22Rv1 (cell line): ENCODE data around the gene ATG13.
"Not testable (repeated sequence)": the region's sequence is repeated elsewhere in the genome, so short reads cannot be mapped to it uniquely, and the experiment has no call there.

Source experiments
- H3K27ac ChIP-seq: fragments of 450-650 bp; 2 replicates; pipeline ENCODE4 v1.5.1; 2017
- ZFX ChIP-seq: fragments of 450-650 bp; IDR thresholded peaks from 2 replicates; pipeline ENCODE4 v1.6.1; 2017; ENCODE audit warnings: antibody characterized with exemption, borderline replicate concordance
- TF ChIP-seq, protein P1 (sequence below): fragments of 450-650 bp; IDR thresholded peaks from 2 replicates; pipeline ENCODE4 v1.5.1; 2017; ENCODE audit warnings: mild to moderate bottlenecking

Gene ATG13

DNA sequence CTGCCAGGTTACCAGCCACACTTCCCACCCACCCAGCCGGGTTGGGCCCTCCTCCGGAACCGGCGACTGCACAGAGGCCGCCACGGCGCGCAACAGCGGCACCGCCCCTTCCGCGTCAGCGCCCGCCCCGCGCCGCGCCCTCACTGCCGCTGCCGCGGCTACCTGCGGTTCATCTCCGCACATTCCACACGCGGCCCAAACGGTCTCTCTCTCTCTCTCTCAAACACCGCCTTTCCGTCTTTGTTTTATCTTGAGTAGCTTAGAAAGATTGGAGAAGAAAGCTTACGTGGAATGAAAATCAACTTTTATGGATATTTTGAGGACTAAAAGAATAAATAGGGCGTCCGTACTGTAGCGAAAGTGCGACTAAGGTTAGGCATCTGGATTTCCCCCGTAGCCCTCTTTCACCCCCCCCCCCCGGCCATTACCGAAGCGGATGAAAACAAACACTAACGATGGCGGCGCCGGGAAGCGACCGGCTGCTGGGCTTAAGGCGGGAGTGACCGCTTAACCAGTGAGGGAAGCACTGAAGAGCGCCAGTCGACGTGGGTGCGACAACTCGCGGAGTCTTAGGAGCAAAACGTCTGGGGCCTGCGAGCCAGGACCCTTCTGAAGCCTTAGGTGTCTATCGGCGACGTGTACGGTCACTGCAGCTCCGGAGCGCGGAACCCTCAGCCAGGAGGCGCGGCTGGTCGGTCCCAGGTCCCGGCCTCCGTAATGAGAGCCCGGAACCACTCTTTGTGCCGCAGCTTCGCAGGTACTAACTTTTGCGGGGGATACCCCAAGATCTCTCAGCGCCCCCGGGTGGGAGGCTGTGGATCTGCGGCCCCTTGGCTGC, at the start of gene ATG13, which contains the start of gene HARBI1:
Gene ATG13 (plus strand): TSS at position 420 of the 838 bp plus-strand sequence. CDS start 26,739 bp downstream, outside the sequence.
Gene HARBI1 (minus strand): TSS at position 94 of the 838 bp plus-strand sequence. CDS start 990 bp downstream, outside the sequence.
- peak within 1 kb of the TSS; percentile 82 for H3K27ac ChIP-seq
- TF ChIP-seq ZFX: no peak
- TF ChIP-seq, protein P1, sequence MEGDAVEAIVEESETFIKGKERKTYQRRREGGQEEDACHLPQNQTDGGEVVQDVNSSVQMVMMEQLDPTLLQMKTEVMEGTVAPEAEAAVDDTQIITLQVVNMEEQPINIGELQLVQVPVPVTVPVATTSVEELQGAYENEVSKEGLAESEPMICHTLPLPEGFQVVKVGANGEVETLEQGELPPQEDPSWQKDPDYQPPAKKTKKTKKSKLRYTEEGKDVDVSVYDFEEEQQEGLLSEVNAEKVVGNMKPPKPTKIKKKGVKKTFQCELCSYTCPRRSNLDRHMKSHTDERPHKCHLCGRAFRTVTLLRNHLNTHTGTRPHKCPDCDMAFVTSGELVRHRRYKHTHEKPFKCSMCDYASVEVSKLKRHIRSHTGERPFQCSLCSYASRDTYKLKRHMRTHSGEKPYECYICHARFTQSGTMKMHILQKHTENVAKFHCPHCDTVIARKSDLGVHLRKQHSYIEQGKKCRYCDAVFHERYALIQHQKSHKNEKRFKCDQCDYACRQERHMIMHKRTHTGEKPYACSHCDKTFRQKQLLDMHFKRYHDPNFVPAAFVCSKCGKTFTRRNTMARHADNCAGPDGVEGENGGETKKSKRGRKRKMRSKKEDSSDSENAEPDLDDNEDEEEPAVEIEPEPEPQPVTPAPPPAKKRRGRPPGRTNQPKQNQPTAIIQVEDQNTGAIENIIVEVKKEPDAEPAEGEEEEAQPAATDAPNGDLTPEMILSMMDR: peak; percentile 78

GRCh38 chr11:46570790-46571398, 46.5 kb upstream of the ATG13 start:
- no peak overlapping the region for H3K27ac ChIP-seq
- TF ChIP-seq, protein P1: no peak
- no peak for TF ChIP-seq ZFX

- TF ChIP-seq, protein P1: no peak
- TF ChIP-seq ZFX: no peak
- no peak overlapping the region for H3K27ac ChIP-seq
These were observed 42.7 kb upstream of the ATG13 start for GRCh38 chr11:46574656-46575055.

- TF ChIP-seq ZFX: no peak
- TF ChIP-seq, protein P1: no peak
- H3K27ac ChIP-seq: no peak overlapping the region
These were observed 40.3 kb upstream of the ATG13 start for GRCh38 chr11:46577058-46577457.

- TF ChIP-seq, protein P1: no peak
- TF ChIP-seq ZFX: no peak
- H3K27ac ChIP-seq: no peak overlapping the region
These were observed 34.8 kb upstream of the ATG13 start for GRCh38 chr11:46582588-46582987.

DNA sequence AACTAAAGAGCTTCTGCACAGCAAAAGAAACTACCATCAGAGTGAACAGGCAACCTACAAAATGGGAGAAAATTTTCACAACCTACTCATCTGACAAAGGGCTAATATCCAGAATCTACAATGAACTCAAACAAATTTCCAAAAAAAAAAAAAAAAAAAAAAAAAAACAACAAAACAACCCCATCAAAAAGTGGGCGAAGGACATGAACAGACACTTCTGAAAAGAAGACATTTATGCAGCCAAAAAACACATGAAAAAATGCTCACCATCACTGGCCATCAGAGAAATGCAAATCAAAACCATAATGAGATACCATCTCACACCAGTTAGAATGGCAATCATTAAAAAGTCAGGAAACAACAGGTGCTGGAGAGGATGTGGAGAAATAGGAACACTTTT, 33.8 kb upstream of the ATG13 start:
- H3K27ac ChIP-seq: not testable (repeated sequence)

GRCh38 chr11:46588131-46588530, 29.2 kb upstream of the ATG13 start:
- no peak for TF ChIP-seq ZFX
- TF ChIP-seq, protein P1: no peak
- no peak overlapping the region for H3K27ac ChIP-seq
